22Rv1 (cell line): ENCODE data around the gene AGAP1.

ENCODE experiments used
- ZFX ChIP-seq: fragments of 450-650 bp; IDR thresholded peaks from 2 replicates; pipeline ENCODE4 v1.6.1; 2017; ENCODE audit warnings: antibody characterized with exemption, borderline replicate concordance
- TF ChIP-seq, protein P1 (sequence below): fragments of 450-650 bp; IDR thresholded peaks from 2 replicates; pipeline ENCODE4 v1.5.1; 2017; ENCODE audit warnings: mild to moderate bottlenecking

DNA sequence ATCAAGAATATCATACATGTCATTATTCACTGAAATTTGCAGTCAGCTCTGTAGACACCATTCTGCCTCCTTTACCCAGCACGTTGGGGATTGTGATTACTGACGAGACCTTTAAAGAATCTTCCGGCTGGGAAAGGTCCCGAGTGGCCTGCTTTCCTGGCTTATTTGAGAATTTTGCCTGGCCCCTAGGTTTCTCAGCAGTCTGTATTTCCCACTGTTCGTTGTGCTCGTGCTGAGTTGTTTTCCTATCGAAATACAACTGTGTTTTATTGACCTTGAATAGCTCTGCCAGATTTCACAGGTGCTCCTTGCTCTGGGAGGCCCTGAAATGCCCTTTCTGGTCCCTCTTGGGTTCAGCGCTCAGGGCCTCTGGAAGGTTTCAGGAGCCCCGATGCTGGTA lies 94.9 kb downstream of the AGAP1 start:
- TF ChIP-seq, protein P1, sequence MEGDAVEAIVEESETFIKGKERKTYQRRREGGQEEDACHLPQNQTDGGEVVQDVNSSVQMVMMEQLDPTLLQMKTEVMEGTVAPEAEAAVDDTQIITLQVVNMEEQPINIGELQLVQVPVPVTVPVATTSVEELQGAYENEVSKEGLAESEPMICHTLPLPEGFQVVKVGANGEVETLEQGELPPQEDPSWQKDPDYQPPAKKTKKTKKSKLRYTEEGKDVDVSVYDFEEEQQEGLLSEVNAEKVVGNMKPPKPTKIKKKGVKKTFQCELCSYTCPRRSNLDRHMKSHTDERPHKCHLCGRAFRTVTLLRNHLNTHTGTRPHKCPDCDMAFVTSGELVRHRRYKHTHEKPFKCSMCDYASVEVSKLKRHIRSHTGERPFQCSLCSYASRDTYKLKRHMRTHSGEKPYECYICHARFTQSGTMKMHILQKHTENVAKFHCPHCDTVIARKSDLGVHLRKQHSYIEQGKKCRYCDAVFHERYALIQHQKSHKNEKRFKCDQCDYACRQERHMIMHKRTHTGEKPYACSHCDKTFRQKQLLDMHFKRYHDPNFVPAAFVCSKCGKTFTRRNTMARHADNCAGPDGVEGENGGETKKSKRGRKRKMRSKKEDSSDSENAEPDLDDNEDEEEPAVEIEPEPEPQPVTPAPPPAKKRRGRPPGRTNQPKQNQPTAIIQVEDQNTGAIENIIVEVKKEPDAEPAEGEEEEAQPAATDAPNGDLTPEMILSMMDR: no peak
- TF ChIP-seq ZFX: no peak
